Activated naive CD4-positive, alpha-beta T cell treated with Interleukin-2 at 50 U/mL for 16 hours (primary cell): ENCODE measurements around the gene POMT2.
"Not testable (repeated sequence)": the region's sequence is repeated elsewhere in the genome, so short reads cannot be mapped to it uniquely, and the experiment has no call there.

Experiments used
- DNase-seq: peaks from one replicate; pipeline ENCODE4 v3.0.0-alpha.2; 2020

POMT2 gene

GRCh38 chr14:77290705-77291104 is 30.0 kb downstream of the POMT2 start:
- no peak for DNase-seq

GRCh38 chr14:77286576-77286975 is 34.1 kb downstream of the POMT2 start:
- no peak for DNase-seq

GRCh38 chr14:77284466-77284865 is 36.2 kb downstream of the POMT2 start:
- DNase-seq, result no peak

GRCh38 chr14:77284066-77284465 is 36.6 kb downstream of the POMT2 start:
- no peak for DNase-seq

- no peak for DNase-seq
Observed at GRCh38 chr14:77281852-77282410, 38.8 kb downstream of the POMT2 start.

GRCh38 chr14:77280921-77281320 is 39.8 kb downstream of the POMT2 start:
- DNase-seq, result not testable (repeated sequence)

- no peak for DNase-seq
Observed at GRCh38 chr14:77279719-77280118, 41.0 kb downstream of the POMT2 start.

GRCh38 chr14:77278461-77279230 is 42.0 kb downstream of the POMT2 start:
- DNase-seq, result no peak

- no peak for DNase-seq
Observed at GRCh38 chr14:77276959-77277358, 43.7 kb downstream of the POMT2 start.

- DNase-seq, result no peak
Observed at GRCh38 chr14:77276295-77276935, 44.3 kb downstream of the POMT2 start.

GRCh38 chr14:77275601-77276017 is 45.1 kb downstream of the POMT2 start:
- DNase-seq, result no peak

- DNase-seq, result no peak
Observed at GRCh38 chr14:77275041-77275580, 45.6 kb downstream of the POMT2 start.

- DNase-seq, result no peak
Observed at GRCh38 chr14:77273796-77274195, 46.9 kb downstream of the POMT2 start.

GRCh38 chr14:77272261-77272660 is 48.4 kb downstream of the POMT2 start:
- DNase-seq, result no peak

- DNase-seq, result no peak
Observed at GRCh38 chr14:77271113-77271710, 49.5 kb downstream of the POMT2 start, which contains the start of gene NGB. TSS of gene NGB (minus strand) at chr14:77271206. CDS start at chr14:77270937, 269 bp downstream.

- DNase-seq, result no peak
Observed at GRCh38 chr14:77270361-77271112, 50.1 kb downstream of the POMT2 start.

GRCh38 chr14:77268989-77269600 is 51.6 kb downstream of the POMT2 start:
- no peak for DNase-seq

GRCh38 chr14:77267937-77268699 is 52.6 kb downstream of the POMT2 start:
- DNase-seq, result no peak

GRCh38 chr14:77266336-77266735 is 54.3 kb downstream of the POMT2 start:
- no peak for DNase-seq

GRCh38 chr14:77265561-77266335 is 54.9 kb downstream of the POMT2 start:
- DNase-seq, result no peak

- DNase-seq, result no peak
Observed at GRCh38 chr14:77265187-77265515, 55.5 kb downstream of the POMT2 start.
